Measurements from ENCODE around the gene DUSP16.

- TF ChIP-seq CTCF (conservative IDR thresholded peaks at IDR 0.05; ENCODE audit: low read depth, low read length) (no peak), EZH2 (IDR thresholded peaks at IDR 0.05; ENCODE audit: borderline replicate concordance, low read depth, low read length, poor library complexity, severe bottlenecking) (no peak)
Measured at GRCh38 chr12:12561371-12562015, 1.2 kb downstream of the DUSP16 start.
